ENCODE results near the gene CNN3.

The CNN3 gene

GRCh38 chr1:94901841-94902240 lies 25.1 kb downstream of the CNN3 start:
- ATAC-seq, result no peak

GRCh38 chr1:94899756-94900155 lies 27.2 kb downstream of the CNN3 start:
- ATAC-seq, result no peak
- TF ChIP-seq ZFP3 (CRISPR knock-in tag; IDR thresholded peaks at IDR 0.05), result no peak
- no peak for TF ChIP-seq ISL1 (CRISPR knock-in tag; IDR thresholded peaks at IDR 0.05)
- no peak for TF ChIP-seq ZFP30 (CRISPR knock-in tag; IDR thresholded peaks at IDR 0.05)
- TF ChIP-seq GLIS3 (CRISPR knock-in tag; IDR thresholded peaks at IDR 0.05), result no peak
- TF ChIP-seq ZC3H10 (CRISPR knock-in tag; IDR thresholded peaks at IDR 0.05), result no peak
- TF ChIP-seq RARB (CRISPR knock-in tag; IDR thresholded peaks at IDR 0.05), result no peak
- no peak for TF ChIP-seq ZNF565 (CRISPR knock-in tag; conservative IDR thresholded peaks at IDR 0.05; ENCODE audit: low read depth)
- TF ChIP-seq CSRNP3 (CRISPR knock-in tag; IDR thresholded peaks at IDR 0.05), result no peak
- no peak for TF ChIP-seq TCF4 (CRISPR knock-in tag; IDR thresholded peaks at IDR 0.05; ENCODE audit: borderline replicate concordance)
- TF ChIP-seq ARNTL (CRISPR knock-in tag; IDR thresholded peaks at IDR 0.05; ENCODE audit: borderline replicate concordance, low read depth), result no peak
- TF ChIP-seq TSHZ2 (CRISPR knock-in tag; IDR thresholded peaks at IDR 0.05), result no peak
- TF ChIP-seq ZNF70 (CRISPR knock-in tag; IDR thresholded peaks at IDR 0.05), result no peak
- TF ChIP-seq PPARA (CRISPR knock-in tag; IDR thresholded peaks at IDR 0.05; ENCODE audit: borderline replicate concordance), result no peak
- no peak for TF ChIP-seq POU6F1 (CRISPR knock-in tag; IDR thresholded peaks at IDR 0.05; ENCODE audit: borderline replicate concordance, low read depth)
- TF ChIP-seq CREB5 (CRISPR knock-in tag; IDR thresholded peaks at IDR 0.05; ENCODE audit: low read depth), result no peak
- no peak for TF ChIP-seq TOX (CRISPR knock-in tag; IDR thresholded peaks at IDR 0.05; ENCODE audit: borderline replicate concordance)

More at GRCh38 chr1:94901841-94902240, 25.1 kb downstream of the CNN3 start:
- TF ChIP-seq ZNF8 (CRISPR knock-in tag; IDR thresholded peaks at IDR 0.05), result no peak
- no peak for TF ChIP-seq PATZ1 (CRISPR knock-in tag; IDR thresholded peaks at IDR 0.05; ENCODE audit: borderline replicate concordance)
- no peak for TF ChIP-seq ARNTL (CRISPR knock-in tag; IDR thresholded peaks at IDR 0.05; ENCODE audit: borderline replicate concordance, low read depth)
- no peak for TF ChIP-seq ZC3H10 (CRISPR knock-in tag; IDR thresholded peaks at IDR 0.05)
- TF ChIP-seq ISL1 (CRISPR knock-in tag; IDR thresholded peaks at IDR 0.05), result no peak
- TF ChIP-seq BACH2 (CRISPR knock-in tag; IDR thresholded peaks at IDR 0.05; ENCODE audit: borderline replicate concordance), result no peak
- TF ChIP-seq CSDC2 (CRISPR knock-in tag; IDR thresholded peaks at IDR 0.05), result no peak
- TF ChIP-seq OSR1 (CRISPR knock-in tag; IDR thresholded peaks at IDR 0.05), result no peak
- TF ChIP-seq POU6F1 (CRISPR knock-in tag; IDR thresholded peaks at IDR 0.05; ENCODE audit: borderline replicate concordance, low read depth), result no peak
- TF ChIP-seq CSRNP3 (CRISPR knock-in tag; IDR thresholded peaks at IDR 0.05), result no peak
- no peak for TF ChIP-seq ZNF70 (CRISPR knock-in tag; IDR thresholded peaks at IDR 0.05)
- TF ChIP-seq TOX (CRISPR knock-in tag; IDR thresholded peaks at IDR 0.05; ENCODE audit: borderline replicate concordance), result no peak
- TF ChIP-seq ZFP3 (CRISPR knock-in tag; IDR thresholded peaks at IDR 0.05), result no peak
- no peak for TF ChIP-seq RARB (CRISPR knock-in tag; IDR thresholded peaks at IDR 0.05)
- no peak for TF ChIP-seq GLIS3 (CRISPR knock-in tag; IDR thresholded peaks at IDR 0.05)
- TF ChIP-seq ZFP30 (CRISPR knock-in tag; IDR thresholded peaks at IDR 0.05), result no peak
- no peak for TF ChIP-seq TCF4 (CRISPR knock-in tag; IDR thresholded peaks at IDR 0.05; ENCODE audit: borderline replicate concordance)

All from SK-N-SH treated with all-trans-retinoic acid at 6 μM for 48 hours (cell line).